ENCODE data around the gene PISD.
"Not testable (repeated sequence)": the region's sequence is repeated elsewhere in the genome, so short reads cannot be mapped to it uniquely, and the experiment has no call there.

PISD gene

DNA sequence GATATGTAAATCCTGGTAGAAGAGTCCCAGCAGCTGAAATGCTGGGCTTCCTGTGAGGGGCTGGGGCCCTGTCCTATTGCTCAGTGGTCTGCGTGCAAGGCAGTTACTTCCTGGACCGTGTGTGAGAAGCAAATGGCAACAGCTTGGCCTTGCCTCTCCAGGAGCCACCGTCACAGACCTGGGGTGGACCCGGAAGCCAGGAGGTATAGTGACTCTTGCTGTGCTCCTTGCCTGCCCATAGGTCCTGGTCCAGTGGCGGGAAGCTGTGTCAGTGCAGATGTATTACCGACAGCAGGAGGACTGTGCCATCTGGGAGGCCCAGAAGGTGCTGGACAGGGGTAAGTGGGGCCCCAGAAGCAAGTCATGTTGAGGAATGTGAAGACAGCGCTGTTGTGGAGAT is 54.3 kb downstream of the PISD start:
- no peak for DNase-seq (ENCODE audit: low spot score)

GRCh38 chr22:31605851-31606585 is 56.0 kb downstream of the PISD start:
- DNase-seq (ENCODE audit: low spot score): no peak

- no peak for DNase-seq (ENCODE audit: low spot score)
Observed at GRCh38 chr22:31604746-31605705, 57.0 kb downstream of the PISD start.

DNA sequence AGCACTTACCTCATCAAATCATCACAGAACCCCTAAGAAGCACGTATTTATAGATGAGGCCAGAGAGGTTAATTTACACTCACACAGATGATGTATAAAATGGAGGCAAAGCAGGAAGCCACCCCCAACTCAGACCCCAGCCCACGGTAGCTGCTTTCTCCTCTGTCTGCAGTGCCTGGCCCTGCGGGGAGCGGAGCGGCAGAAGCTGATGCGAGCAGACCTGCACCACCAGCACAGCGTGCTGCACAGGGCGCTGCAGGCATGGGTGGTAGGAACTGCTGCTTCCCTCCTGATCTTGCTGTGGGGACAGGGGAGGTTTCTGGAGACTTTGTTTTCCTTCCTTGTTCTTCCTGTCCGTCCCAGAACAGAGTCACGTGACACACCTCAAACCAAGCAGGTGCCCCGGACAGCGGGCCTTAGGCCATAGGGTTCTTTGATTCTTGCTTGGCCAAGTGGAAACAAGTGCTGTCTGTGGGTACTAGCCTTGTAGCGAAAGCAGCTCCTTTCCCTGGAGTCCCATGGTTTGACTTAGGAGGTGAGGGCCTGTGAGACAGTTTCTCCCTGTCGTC is 57.8 kb downstream of the PISD start:
- no peak for DNase-seq (ENCODE audit: low spot score)

DNA sequence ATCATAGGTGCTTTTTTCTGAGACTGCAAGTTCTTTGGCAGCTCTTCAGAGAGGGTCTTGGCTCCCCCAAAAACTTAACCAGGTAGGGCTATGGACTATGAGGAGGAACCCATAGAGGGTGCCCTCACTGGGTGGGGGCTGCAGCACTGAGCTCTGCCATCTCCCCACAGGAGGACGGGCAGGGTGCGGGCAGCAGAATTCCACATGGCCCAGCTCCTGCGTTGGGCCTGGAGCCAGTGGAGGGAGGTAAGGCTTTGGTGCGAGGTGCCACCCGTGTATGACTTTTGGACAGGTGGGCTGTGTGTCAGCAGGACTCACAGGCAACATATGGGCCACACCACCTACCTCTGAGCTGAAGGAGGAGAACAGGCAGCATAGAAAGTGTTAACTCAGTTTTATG is 58.4 kb downstream of the PISD start:
- DNase-seq (ENCODE audit: low spot score): no peak

GRCh38 chr22:31603081-31603525 is 58.9 kb downstream of the PISD start:
- DNase-seq (ENCODE audit: low spot score): no peak

GRCh38 chr22:31602259-31602952 is 59.6 kb downstream of the PISD start:
- no peak for DNase-seq (ENCODE audit: low spot score)

DNA sequence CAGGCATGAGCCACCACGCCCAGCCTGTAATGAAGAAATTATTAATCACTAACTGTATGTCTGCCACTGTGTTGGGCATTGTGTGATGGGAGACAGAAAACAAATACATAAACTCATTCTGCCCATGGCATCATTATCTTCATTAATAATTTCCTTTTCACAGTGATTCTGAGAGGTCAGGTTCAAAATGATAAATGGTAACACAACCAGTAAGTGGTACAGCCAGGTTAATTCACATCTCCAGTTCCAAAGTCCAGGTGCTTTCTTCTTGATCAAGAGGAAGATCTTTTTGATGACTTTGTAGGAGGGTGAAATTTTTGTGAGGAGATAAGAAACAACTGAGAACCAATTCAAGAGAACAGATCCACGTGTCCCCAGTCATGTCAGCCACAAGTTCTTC is 66.7 kb downstream of the PISD start:
- DNase-seq (ENCODE audit: low spot score): no peak

DNA sequence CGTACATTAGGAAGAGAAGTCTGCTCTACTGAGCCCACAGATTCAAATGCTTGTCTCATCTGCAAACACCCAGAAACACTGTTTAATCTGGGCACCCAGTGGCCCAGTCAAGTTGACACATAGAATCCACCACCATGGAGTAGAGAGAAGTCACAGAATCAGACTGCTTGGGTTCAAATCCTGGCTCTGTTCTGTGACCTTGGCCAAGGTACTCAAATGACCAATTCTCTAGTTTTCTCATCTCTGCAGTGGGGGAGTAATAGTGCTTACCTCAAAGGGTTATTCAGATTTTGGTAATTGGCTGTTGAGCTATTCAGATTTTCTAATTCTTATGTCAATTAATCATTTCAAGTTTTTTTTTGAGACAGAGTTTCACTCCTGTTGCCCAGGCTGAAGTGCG is 71.9 kb downstream of the PISD start:
- DNase-seq (ENCODE audit: low spot score): not testable (repeated sequence)

- DNase-seq (ENCODE audit: low spot score): no peak
Observed at GRCh38 chr22:31588970-31589675, 72.9 kb downstream of the PISD start.

- no peak for DNase-seq (ENCODE audit: low spot score)
Observed at GRCh38 chr22:31586137-31586920, 75.7 kb downstream of the PISD start.

- DNase-seq (ENCODE audit: low spot score): no peak
Observed at GRCh38 chr22:31585161-31585859, 76.7 kb downstream of the PISD start.

GRCh38 chr22:31584804-31585160 is 77.2 kb downstream of the PISD start:
- DNase-seq (ENCODE audit: low spot score): no peak

DNA sequence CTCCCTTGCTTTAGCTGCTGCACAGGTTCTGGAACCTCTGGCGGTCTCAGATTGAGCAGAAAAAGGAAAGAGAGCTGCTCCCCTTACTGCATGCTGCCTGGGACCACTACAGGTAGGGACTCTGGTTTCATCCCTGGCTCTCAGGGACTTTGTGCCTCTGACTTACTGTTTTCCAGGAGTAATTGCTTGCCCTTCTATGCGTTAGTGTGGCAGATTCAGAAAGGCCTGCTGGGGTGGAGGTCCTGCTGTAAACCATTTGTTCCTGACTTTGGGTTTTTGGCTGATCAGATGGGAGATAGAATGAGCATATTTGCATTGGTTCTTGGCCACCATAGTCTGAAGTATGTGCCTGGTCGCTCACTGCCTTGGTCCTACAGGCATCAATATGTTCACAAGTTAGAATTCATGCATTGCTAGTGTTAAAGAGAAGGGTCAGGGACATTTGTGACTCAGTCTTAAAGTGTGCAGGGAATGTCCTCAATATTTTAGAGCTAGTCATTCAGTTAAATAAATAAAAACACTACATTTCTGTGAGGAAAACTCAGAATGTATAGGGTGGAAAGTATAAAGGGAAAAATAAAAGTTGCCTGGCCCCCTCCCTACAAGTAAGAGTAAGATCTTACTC is 78.0 kb downstream of the PISD start:
- DNase-seq (ENCODE audit: low spot score): no peak

- DNase-seq (ENCODE audit: low spot score): no peak
Observed at GRCh38 chr22:31579835-31580242, 82.2 kb downstream of the PISD start.

- no peak for DNase-seq (ENCODE audit: low spot score)
Observed at GRCh38 chr22:31578171-31578570, 83.8 kb downstream of the PISD start.

DNA sequence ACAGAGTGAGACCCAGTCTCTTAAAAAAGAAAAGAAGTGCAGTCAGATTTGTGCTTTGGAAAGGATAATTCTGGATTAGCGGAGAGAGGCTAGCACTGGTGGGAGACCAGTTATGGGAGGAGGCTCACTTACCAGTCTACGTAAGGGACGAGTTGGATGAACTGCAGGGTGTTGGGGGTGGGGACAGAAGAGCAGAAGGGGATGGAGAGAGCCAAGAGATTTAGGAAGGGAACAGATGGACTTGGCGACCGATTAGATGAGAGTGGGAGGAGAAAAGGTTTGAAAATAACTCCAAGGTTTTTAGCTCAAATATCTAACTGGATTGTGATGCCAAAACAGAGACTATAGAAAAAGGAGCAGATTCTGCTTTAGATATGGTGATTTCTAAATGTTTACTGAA is 84.3 kb downstream of the PISD start:
- no peak for DNase-seq (ENCODE audit: low spot score)

- DNase-seq (ENCODE audit: low spot score): no peak
Observed at GRCh38 chr22:31575190-31575589, 86.8 kb downstream of the PISD start.

- no peak for DNase-seq (ENCODE audit: low spot score)
Observed at GRCh38 chr22:31574055-31574670, 87.9 kb downstream of the PISD start.
